Sigmoid colon (tissue), 7 donors: ENCODE results near the gene KCNH4. TPM values are rescaled to one million over a fixed set of nuclear protein-coding genes. Genes with fewer than 3 reads are reported as not detected.

Experiments
- DNase-seq: peaks from one replicate; pipeline ENCODE4 v3.0.0-alpha.2; 2019
- H3K27ac ChIP-seq, 4 donors: fragments of 200-600 bp; sonication (generic); one replicate each; pipeline ENCODE4 v1.5.1; 2016 to 2019; ENCODE audit warnings: mild to moderate bottlenecking in 1 of 4
- H3K27me3 ChIP-seq, 3 donors: fragments of 200-600 bp; sonication (generic); one replicate each; pipeline ENCODE4 v1.5.1; 2019; ENCODE audit warnings: mild to moderate bottlenecking in 1 of 3
- H3K36me3 ChIP-seq, 4 donors: fragments of 200-600 bp; sonication (generic); one replicate each; pipeline ENCODE4 v1.5.1; 2016 to 2019
- H3K4me1 ChIP-seq, 4 donors: fragments of 200-600 bp; sonication (generic); one replicate each; pipeline ENCODE4 v1.5.1; 2017 to 2019
- H3K4me3 ChIP-seq, 4 donors: fragments of 200-600 bp; sonication (generic); one replicate each; pipeline ENCODE4 v1.5.1; 2017 to 2019; ENCODE audit warnings: mild to moderate bottlenecking in 2 of 4, moderate library complexity in 1 of 4
- H3K9me3 ChIP-seq, 4 donors: fragments of 200-600 bp in 3 of 4; sonication (generic) in 3 of 4; one replicate each; pipeline versions ENCODE4 v1.5.1 to v1.6.1; 2013 to 2019
- CTCF ChIP-seq, 4 experiments: fragments of 450-650 bp in 3 of 4; fragments of 200-600 bp in 1 of 4; IDR thresholded peaks; one replicate each; pipeline ENCODE4 v1.5.1; 2016 to 2019; ENCODE audit warnings: antibody characterized with exemption in 4 of 4, mild to moderate bottlenecking in 3 of 4, moderate library complexity in 2 of 4
- EP300 ChIP-seq, 4 donors: sonication (generic); formaldehyde crosslinking; IDR thresholded peaks; one replicate each; pipeline ENCODE4 v1.6.1; 2017; ENCODE audit warnings: antibody characterized with exemption in 4 of 4
- POLR2A ChIP-seq, 2 donors: fragments of 450-650 bp; IDR thresholded peaks; one replicate each; pipeline ENCODE4 v1.6.1; 2016; ENCODE audit warnings: antibody characterized with exemption in 2 of 2, mild to moderate bottlenecking in 2 of 2, moderate library complexity in 2 of 2
- POLR2AphosphoS5 ChIP-seq, 4 donors: sonication (generic); formaldehyde crosslinking; IDR thresholded peaks; one replicate each; pipeline ENCODE4 v1.6.1; 2017; ENCODE audit warnings: antibody characterized with exemption in 4 of 4
- WGBS, 2 donors: extraction: QIAGEN DNeasy Blood & Tissue Kit; methylation state at CpG; one replicate each; pipeline ENCODE4 v1.1.7; 2013; 5-methylcytosine and 5-hydroxymethylcytosine counted together
- intact Hi-C: fragments of 100-400 bp; cut with DNase I; formaldehyde crosslinking; loops from one replicate; pipeline ENCODE4 v1.15.1; 2023
- polyA plus RNA-seq, 3 donors: library from polyadenylated mRNA; stranded (reverse); fragments of 200-250 nt; gene quantifications; one replicate each; pipeline ENCODE4 v1.2.3, GENCODE V29; 2013
- total RNA-seq, 4 donors: library from RNA; depleted of rRNA; stranded (reverse); fragments of >200 nt; gene quantifications; one replicate each; pipeline ENCODE4 v1.1.0, GENCODE V29; 2016
- donor health status: healthy with polysubstance abuse.
- donor health status: Bipolar disorder and iron deficiency.
- donor health status: healthy.

The KCNH4 gene
- total and polyA plus RNA-seq, 7 donors = 0.25 TPM; not detected in 6

- H3K27ac ChIP-seq = no peak overlapping the region
- 92 to 93% methylated on average over 8 of the region's 8 CpGs for WGBS, 2 donors
- no peak overlapping the region for H3K4me3 ChIP-seq
- no peak for DNase-seq
- TF ChIP-seq CTCF (IDR thresholded peaks at IDR 0.05) = no peak
- no peak for TF ChIP-seq POLR2A (IDR thresholded peaks at IDR 0.05)
- no peak for TF ChIP-seq POLR2AphosphoS5 (IDR thresholded peaks at IDR 0.05)
- TF ChIP-seq EP300 (IDR thresholded peaks at IDR 0.05) = no peak
- H3K4me1 ChIP-seq = no peaks in the 10 kb centered on the region
- H3K9me3 ChIP-seq = no peaks in the 10 kb centered on the region
- intact Hi-C loops = no loop called here
- H3K36me3 ChIP-seq = no peaks in the 10 kb centered on the region
- H3K27me3 ChIP-seq = no peaks in the 10 kb centered on the region
These were observed 13.1 kb downstream of the KCNH4 start for GRCh38 chr17:42167807-42168206.

GRCh38 chr17:42166196-42166763 is 14.7 kb downstream of the KCNH4 start:
- no peak for TF ChIP-seq POLR2A (IDR thresholded peaks at IDR 0.05)
- no peak for TF ChIP-seq POLR2AphosphoS5 (IDR thresholded peaks at IDR 0.05)
- H3K36me3 ChIP-seq = no peaks in the 10 kb centered on the region
- no peaks in the 10 kb centered on the region for H3K9me3 ChIP-seq
- DNase-seq = no peak
- H3K27me3 ChIP-seq = no peaks in the 10 kb centered on the region
- no peaks in the 10 kb centered on the region for H3K4me1 ChIP-seq
- intact Hi-C loops = no loop called here
- no peak overlapping the region for H3K4me3 ChIP-seq
- WGBS, 2 donors = 92 to 94% methylated on average over 19 of the region's 19 CpGs
- H3K27ac ChIP-seq = no peak overlapping the region

- 91 to 92% methylated on average over 6 of the region's 6 CpGs for WGBS, 2 donors
- intact Hi-C loops = no loop called here
- Histone ChIP-seq H3K4me1 (no peaks in the 10 kb centered on the region), H3K9me3 (no peaks in the 10 kb centered on the region), H3K27me3 (no peaks in the 10 kb centered on the region), H3K4me3 (no peak overlapping the region), H3K27ac (no peak overlapping the region), H3K36me3 (no peaks in the 10 kb centered on the region)
- no peak for TF ChIP-seq POLR2A (IDR thresholded peaks at IDR 0.05)
- TF ChIP-seq EP300 (IDR thresholded peaks at IDR 0.05) = no peak
- no peak for TF ChIP-seq CTCF (IDR thresholded peaks at IDR 0.05)
- no peak for TF ChIP-seq POLR2AphosphoS5 (IDR thresholded peaks at IDR 0.05)
- DNase-seq = no peak
These were observed 15.2 kb downstream of the KCNH4 start for GRCh38 chr17:42165751-42166150.

- no peak overlapping the region for H3K4me3 ChIP-seq
- no peak for TF ChIP-seq POLR2AphosphoS5 (IDR thresholded peaks at IDR 0.05)
- TF ChIP-seq EP300 (IDR thresholded peaks at IDR 0.05) = no peak
- TF ChIP-seq CTCF (IDR thresholded peaks at IDR 0.05) = no peak
- no peak for TF ChIP-seq POLR2A (IDR thresholded peaks at IDR 0.05)
- intact Hi-C loops = no loop called here
- no peaks in the 10 kb centered on the region for H3K4me1 ChIP-seq
- H3K9me3 ChIP-seq = no peaks in the 10 kb centered on the region
- no peak for DNase-seq
- H3K36me3 ChIP-seq = no peaks in the 10 kb centered on the region
- no peaks in the 10 kb centered on the region for H3K27me3 ChIP-seq
- 65 to 72% methylated on average over 22 of the region's 22 CpGs for WGBS, 2 donors
- no peak overlapping the region for H3K27ac ChIP-seq
These were observed 17.1 kb downstream of the KCNH4 start for GRCh38 chr17:42163696-42164407.

- Histone ChIP-seq H3K9me3 (no peaks in the 10 kb centered on the region), H3K27ac (no peak overlapping the region), H3K4me3 (no peak overlapping the region), H3K36me3 (no peaks in the 10 kb centered on the region), H3K4me1 (no peaks in the 10 kb centered on the region), H3K27me3 (no peaks in the 10 kb centered on the region)
- intact Hi-C loops = no loop called here
- no peak for DNase-seq
- WGBS, 2 donors = 58 to 63% methylated on average over 8 of the region's 8 CpGs
- no peak for TF ChIP-seq POLR2AphosphoS5 (IDR thresholded peaks at IDR 0.05)
- TF ChIP-seq POLR2A (IDR thresholded peaks at IDR 0.05) = no peak
- no peak for TF ChIP-seq EP300 (IDR thresholded peaks at IDR 0.05)
- TF ChIP-seq CTCF (IDR thresholded peaks at IDR 0.05) = no peak
These were observed 17.8 kb downstream of the KCNH4 start for GRCh38 chr17:42163113-42163512.
